ENCODE measurements around the gene PSMG3. TPM values are rescaled to one million over a fixed set of nuclear protein-coding genes. Genes with fewer than 3 reads are reported as not detected.

The PSMG3 gene
- total and polyA plus RNA-seq, 2 of the 8 experiments (the other 6 are each of a cell fraction or from before 2014, with no cell fraction given): 30.2 to 62.0 TPM

GRCh38 chr7:1590887-1591286 is 21.1 kb upstream of the PSMG3 start:
- Histone ChIP-seq H3K9ac (replicated peaks in 1 of 4; ENCODE audit: extremely low read depth in 1 of 4, low read depth in 3 of 4, low read length in 3 of 4) (no peak overlapping the region), H3K56ac (replicated peaks; ENCODE audit: insufficient read length, low read depth, low read length) (no peak overlapping the region), H3K27me3 (replicated peaks in 1 of 4; ENCODE audit: control insufficient read depth in 3 of 4, extremely low read depth in 1 of 4, insufficient read depth in 3 of 4, low read length in 3 of 4) (0 out of 7 replicates have a peak, but pooled peaks cover 0 to 2% (median 0%) of the 10 kb centered on the region in 4 experiments), H3K4ac (replicated peaks; ENCODE audit: insufficient read length, low read depth, low read length) (no peak overlapping the region), H3K79me1 (ENCODE audit: low read depth, low read length) (no peaks in the 10 kb centered on the region), H2BK120ac (replicated peaks; ENCODE audit: low read depth, low read length) (no peak overlapping the region), H3K27ac (ENCODE audit: low read depth, low read length) (no peak overlapping the region), H4K91ac (replicated peaks; ENCODE audit: insufficient read length, low read length) (no peak overlapping the region), H4K8ac (ENCODE audit: extremely low read depth, insufficient read depth, low read length) (peak overlapping the region; percentile 83; the same call in 1 of the 2 replicates), H2AFZ (ENCODE audit: low read length) (no peak overlapping the region), H2BK5ac (ENCODE audit: low read depth, low read length) (no peak overlapping the region), H2BK12ac (ENCODE audit: low read depth, low read length) (no peak overlapping the region), H3K23ac (ENCODE audit: insufficient read length) (no peak overlapping the region), H2AK5ac (ENCODE audit: low read depth, low read length) (no peak overlapping the region), H3K23me2 (ENCODE audit: low read depth, low read length) (peaks cover 15% of the 10 kb centered on the region; the same call in 1 of the 2 replicates), H3K18ac (ENCODE audit: extremely low read depth, low read length) (no peak overlapping the region), H2BK15ac (ENCODE audit: low read length) (no peak overlapping the region), H2BK20ac (ENCODE audit: low read length) (no peak overlapping the region), H3K4me3 (ENCODE audit: extremely low read depth in 1 of 4, insufficient read depth in 2 of 4, low read depth in 3 of 4, low read length in 4 of 4) (no peak overlapping the region), H3K4me2 (ENCODE audit: insufficient read depth in 1 of 2, low read depth in 2 of 2, low read length in 2 of 2) (no peak overlapping the region), H3K79me2 (ENCODE audit: control insufficient read depth in 1 of 2, insufficient read depth in 2 of 2, low read length in 2 of 2) (no peaks in the 10 kb centered on the region), H3K9me3 (ENCODE audit: insufficient read depth in 2 of 2, low read depth in 1 of 2, low read length in 1 of 2) (peaks cover 4 to 5% of the 10 kb centered on the region in 2 experiments; a peak in 2 of 4 replicates), H4K20me1 (replicated peaks in 1 of 2; ENCODE audit: control insufficient read depth in 1 of 2, insufficient read depth in 2 of 2, low read length in 2 of 2) (peaks cover 0 to 4% of the 10 kb centered on the region in 2 experiments), H3K4me1 (replicated peaks in 1 of 4; ENCODE audit: control insufficient read depth in 3 of 4, insufficient read depth in 4 of 4, low read length in 3 of 4) (no peaks in the 10 kb centered on the region), H4K5ac (ENCODE audit: insufficient read length, low read depth, low read length) (no peak overlapping the region), H3K14ac (ENCODE audit: insufficient read length) (no peak overlapping the region), H3K36me3 (ENCODE audit: control insufficient read depth in 2 of 4, insufficient read depth in 4 of 4, low read length in 3 of 4) (no peaks in the 10 kb centered on the region)
- ChIA-PET CTCF (ENCODE audit: partially characterized antibody) (interaction anchor here (0.7 to 1.5 kb wide), 7 partner anchors 10 to 595 kb away, joined by 3 to 7 read pairs (median 4); no protein-coding TSS in a partner anchor), POLR2A (ENCODE audit: partially characterized antibody) (interaction anchor here (0.8 kb wide), 1 partner anchor 14 kb away, joined by 3 read pairs; no protein-coding TSS in a partner anchor)
- WGBS, 2 experiments (ENCODE audit: extremely low coverage in 1 of 2, insufficient coverage in 1 of 2, insufficient read length in 1 of 2, insufficient replicate concordance in 2 of 2, low coverage in 1 of 2, low lambda C conversion rate in 2 of 2, missing lambda C conversion rate in 1 of 2): 88% methylated on average over 9 of the region's 9 CpGs; no CpG with 5 or more reads in 1 of the 2 experiments
- FAIRE-seq (no peak), DNase-seq (ENCODE audit: low read depth in 1 of 2, low spot score in 2 of 2) (no peak)
- no peak for TF ChIP-seq EZH2 (IDR thresholded peaks at IDR 0.05; ENCODE audit: low read depth, low read length, severe bottlenecking)
- TF ChIP-seq CREB1 (IDR thresholded peaks at IDR 0.05): no peak
